Measurements from ENCODE around the gene GALNT16. TPM values are rescaled to one million over a fixed set of nuclear protein-coding genes. Genes with fewer than 3 reads are reported as not detected.

The GALNT16 gene
- polyA plus RNA-seq, 3 donors = 0.01 TPM; not detected in 2

- H3K36me3 ChIP-seq (replicated peaks in 1 of 2; ENCODE audit: control insufficient read depth in 1 of 2, insufficient read depth in 2 of 2, low read length in 2 of 2) = no peaks in the 10 kb centered on the region
- H3K9ac ChIP-seq (ENCODE audit: insufficient read depth, low read length, poor library complexity, severe bottlenecking) = no peak overlapping the region
- peaks cover 0 to 3% of the 10 kb centered on the region in 2 donors for H3K9me3 ChIP-seq (replicated peaks in 1 of 2; ENCODE audit: control insufficient read depth in 1 of 2, insufficient read depth in 1 of 2, low read length in 2 of 2)
- DNase-seq = no peak
- H2AFZ ChIP-seq (ENCODE audit: insufficient read depth, low read depth, low read length, poor library complexity, severe bottlenecking) = no peak overlapping the region
- no peak for TF ChIP-seq CTCF (IDR thresholded peaks at IDR 0.05)
- Mint-ChIP-seq H3K36me3 (no peaks in the 10 kb centered on the region), H3K4me3 (peak overlapping the region; percentile 13 to 82), H3K27me3 (ENCODE audit: low read depth in 3 of 3) (peaks cover 8 to 23% (median 15%) of the 10 kb centered on the region in 3 donors), H3K4me1 (peaks cover 34% of the 10 kb centered on the region), H3K9me3 (peaks cover 0 to 7% (median 2%) of the 10 kb centered on the region in 7 donors), H3K27ac (peak overlapping the region in 3 of 7 donors; percentile 45 to 70 (median 50))
- intact Hi-C loops (cut with micrococcal nuclease) = no loop called here
- H3K79me2 ChIP-seq (ENCODE audit: insufficient read depth, low read length) = no peaks in the 10 kb centered on the region
- H4K20me1 ChIP-seq (ENCODE audit: insufficient read depth, low read length) = no peaks in the 10 kb centered on the region
- H3K4me3 ChIP-seq (replicated peaks in 1 of 3; ENCODE audit: low read depth in 2 of 3, low read length in 3 of 3) = peak overlapping the region in 1 of 3 experiments; percentile 58
- WGBS (ENCODE audit: insufficient coverage) = 100% methylated on average over 3 of the region's 4 CpGs
- peaks cover 0 to 3% of the 10 kb centered on the region in 2 donors for H3K27me3 ChIP-seq (ENCODE audit: control insufficient read depth in 2 of 2, insufficient read depth in 2 of 2, low read length in 2 of 2)
- peaks cover 35 to 36% of the 10 kb centered on the region in 2 donors for H3K4me1 ChIP-seq (ENCODE audit: control insufficient read depth in 1 of 2, insufficient read depth in 2 of 2, low read length in 2 of 2)
- H3K4me2 ChIP-seq (replicated peaks; ENCODE audit: extremely low read depth, low read length, poor library complexity, severe bottlenecking) = peak overlapping the region; percentile 60
- no peak overlapping the region for H3K27ac ChIP-seq (ENCODE audit: low read depth in 1 of 2, low read length in 2 of 2)
These were observed 56.6 kb downstream of the GALNT16 start for GRCh38 chr14:69316449-69317101.

GRCh38 chr14:69317102-69317755, 57.3 kb downstream of the GALNT16 start:
- peaks cover 0 to 3% of the 10 kb centered on the region in 2 donors for H3K27me3 ChIP-seq (ENCODE audit: control insufficient read depth in 2 of 2, insufficient read depth in 2 of 2, low read length in 2 of 2)
- no peaks in the 10 kb centered on the region for H3K79me2 ChIP-seq (ENCODE audit: insufficient read depth, low read length)
- intact Hi-C loops (cut with micrococcal nuclease) = no loop called here
- H3K4me2 ChIP-seq (replicated peaks; ENCODE audit: extremely low read depth, low read length, poor library complexity, severe bottlenecking) = peak overlapping the region; percentile 60
- H3K4me3 ChIP-seq (replicated peaks in 1 of 3; ENCODE audit: low read depth in 2 of 3, low read length in 3 of 3) = peak overlapping the region in 1 of 3 experiments; percentile 58
- Mint-ChIP-seq H3K36me3 (no peaks in the 10 kb centered on the region), H3K9me3 (peaks cover 0 to 7% (median 2%) of the 10 kb centered on the region in 7 donors), H3K4me3 (peak overlapping the region; percentile 13 to 82), H3K27ac (peak overlapping the region; percentile 46 to 89 (median 84)), H3K27me3 (ENCODE audit: low read depth in 3 of 3) (peaks cover 11 to 20% (median 18%) of the 10 kb centered on the region in 3 donors), H3K4me1 (peaks cover 34% of the 10 kb centered on the region)
- H3K36me3 ChIP-seq (replicated peaks in 1 of 2; ENCODE audit: control insufficient read depth in 1 of 2, insufficient read depth in 2 of 2, low read length in 2 of 2) = no peaks in the 10 kb centered on the region
- peak overlapping the region; percentile 60 to 75 for H3K27ac ChIP-seq (ENCODE audit: low read depth in 1 of 2, low read length in 2 of 2)
- peak; percentile 17 to 35 (median 20) for DNase-seq
- H3K9ac ChIP-seq (ENCODE audit: insufficient read depth, low read length, poor library complexity, severe bottlenecking) = peak overlapping the region; percentile 20
- H4K20me1 ChIP-seq (ENCODE audit: insufficient read depth, low read length) = no peaks in the 10 kb centered on the region
- peaks cover 0 to 3% of the 10 kb centered on the region in 2 donors for H3K9me3 ChIP-seq (replicated peaks in 1 of 2; ENCODE audit: control insufficient read depth in 1 of 2, insufficient read depth in 1 of 2, low read length in 2 of 2)
- TF ChIP-seq CTCF (IDR thresholded peaks at IDR 0.05) = no peak
- H2AFZ ChIP-seq (ENCODE audit: insufficient read depth, low read depth, low read length, poor library complexity, severe bottlenecking) = no peak overlapping the region
- 70% methylated on average over 3 of the region's 6 CpGs for WGBS (ENCODE audit: insufficient coverage)
- H3K4me1 ChIP-seq (ENCODE audit: control insufficient read depth in 1 of 2, insufficient read depth in 2 of 2, low read length in 2 of 2) = peaks cover 35 to 36% of the 10 kb centered on the region in 2 donors
